Activated naive CD8-positive, alpha-beta T cell treated with anti-CD3 and anti-CD28 coated beads for 36 hours (primary cell): Measurements from ENCODE around the gene PPME1. TPM values are rescaled to one million over a fixed set of nuclear protein-coding genes. Genes with fewer than 3 reads are reported as not detected.

Experiments used
- DNase-seq: peaks from one replicate; pipeline ENCODE4 v3.0.0; 2021
- H3K27ac Mint-ChIP-seq: one replicate; pipeline ENCODE4 v1.8.0; 2022; ENCODE audit warnings: mild to moderate bottlenecking, moderate library complexity, mixed read lengths
- H3K27me3 Mint-ChIP-seq: one replicate; pipeline ENCODE4 v1.8.0; 2022; ENCODE audit warnings: mild to moderate bottlenecking, mixed read lengths
- H3K36me3 Mint-ChIP-seq: one replicate; pipeline ENCODE4 v1.8.0; 2021; ENCODE audit warnings: mild to moderate bottlenecking, mixed read lengths
- H3K4me1 Mint-ChIP-seq: one replicate; pipeline ENCODE4 v1.8.0; 2021; ENCODE audit warnings: mixed read lengths
- H3K4me3 Mint-ChIP-seq: one replicate; pipeline ENCODE4 v1.8.0; 2022; ENCODE audit warnings: mild to moderate bottlenecking, moderate library complexity, mixed read lengths
- H3K9me3 Mint-ChIP-seq: one replicate; pipeline ENCODE4 v1.8.0; 2022; ENCODE audit warnings: mixed read lengths
- total RNA-seq, 2 experiments: library from RNA; stranded (reverse); gene quantifications; one replicate each; pipeline ENCODE4 v1.2.3, GENCODE V29; 2021

Gene PPME1
- total RNA-seq, 2 experiments from 2014 or later = 40.2 to 47.4 TPM

- H3K9me3 Mint-ChIP-seq = no peaks in the 10 kb centered on the region
- H3K27ac Mint-ChIP-seq = no peak overlapping the region
- DNase-seq = no peak
- peaks cover 21% of the 10 kb centered on the region for H3K36me3 Mint-ChIP-seq
- H3K27me3 Mint-ChIP-seq = no peaks in the 10 kb centered on the region
- peaks cover 23% of the 10 kb centered on the region for H3K4me1 Mint-ChIP-seq
- H3K4me3 Mint-ChIP-seq = no peak overlapping the region
Observed at GRCh38 chr11:74182635-74183034, 11.5 kb downstream of the PPME1 start.

GRCh38 chr11:74185285-74185684 is 14.2 kb downstream of the PPME1 start:
- peaks cover 18% of the 10 kb centered on the region for H3K4me1 Mint-ChIP-seq
- no peak overlapping the region for H3K27ac Mint-ChIP-seq
- peaks cover 27% of the 10 kb centered on the region for H3K36me3 Mint-ChIP-seq
- no peak for DNase-seq
- no peak overlapping the region for H3K4me3 Mint-ChIP-seq
- no peaks in the 10 kb centered on the region for H3K27me3 Mint-ChIP-seq
- H3K9me3 Mint-ChIP-seq = peaks cover 2% of the 10 kb centered on the region

DNA sequence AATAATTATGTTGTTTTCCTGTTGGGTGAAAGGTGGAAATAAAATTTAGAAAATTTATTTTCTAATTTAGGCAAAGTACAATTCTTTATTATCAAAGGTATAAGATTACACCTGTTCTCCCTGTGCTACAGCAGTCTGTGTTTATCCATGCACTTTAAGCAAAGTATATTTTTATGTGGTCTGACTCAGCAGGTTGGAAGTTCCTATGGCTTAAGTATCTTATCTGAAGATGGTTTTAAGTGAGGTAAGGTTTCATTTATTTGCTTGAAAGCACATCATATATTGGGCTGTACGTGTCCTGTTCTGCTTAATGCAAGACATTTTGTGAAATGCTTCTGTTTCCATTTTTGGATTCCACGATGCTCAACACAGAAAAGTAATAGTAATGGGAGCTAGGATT is 14.6 kb downstream of the PPME1 start:
- DNase-seq = no peak
- no peak overlapping the region for H3K27ac Mint-ChIP-seq
- H3K27me3 Mint-ChIP-seq = no peaks in the 10 kb centered on the region
- peaks cover 6% of the 10 kb centered on the region for H3K9me3 Mint-ChIP-seq
- no peak overlapping the region for H3K4me3 Mint-ChIP-seq
- H3K4me1 Mint-ChIP-seq = peaks cover 18% of the 10 kb centered on the region
- peaks cover 31% of the 10 kb centered on the region for H3K36me3 Mint-ChIP-seq

- Mint-ChIP-seq H3K4me3 (no peak overlapping the region), H3K9me3 (peaks cover 11% of the 10 kb centered on the region), H3K4me1 (no peaks in the 10 kb centered on the region), H3K27ac (no peak overlapping the region), H3K36me3 (peaks cover 59% of the 10 kb centered on the region), H3K27me3 (no peaks in the 10 kb centered on the region)
- no peak for DNase-seq
Observed at GRCh38 chr11:74195828-74196227, 24.7 kb downstream of the PPME1 start.

DNA sequence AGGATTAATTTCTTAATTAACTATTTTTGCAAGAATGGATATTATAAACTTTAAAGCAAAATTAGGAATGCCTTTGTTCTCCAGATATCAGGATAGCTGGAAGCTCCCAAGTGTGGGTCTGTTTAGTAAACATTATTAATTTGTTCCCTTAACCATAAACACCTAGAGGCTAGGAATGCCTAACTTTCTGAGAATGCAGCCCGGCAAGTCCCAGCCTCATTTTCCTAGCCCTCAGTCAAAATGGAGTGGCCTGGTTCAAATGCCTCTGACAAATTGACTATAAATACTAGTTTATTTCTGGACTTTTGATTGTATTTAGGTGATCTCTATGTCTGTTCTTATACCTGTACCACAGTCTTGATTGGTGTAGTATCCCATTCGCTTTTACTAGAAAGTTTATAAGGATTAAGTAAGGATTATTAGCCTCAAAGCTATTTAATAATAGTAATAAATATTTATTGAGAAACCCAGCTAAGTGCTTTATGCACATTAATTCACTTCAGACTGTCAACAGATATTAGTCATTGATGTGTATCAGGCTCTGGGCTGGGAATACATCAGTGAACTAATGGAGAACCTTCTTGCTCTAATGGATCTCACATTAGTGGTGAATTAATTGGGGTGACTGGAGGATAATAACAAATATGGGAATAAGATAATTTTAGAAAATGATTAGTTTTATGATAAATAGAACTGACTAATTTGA is 25.8 kb downstream of the PPME1 start:
- Mint-ChIP-seq H3K27ac (no peak overlapping the region), H3K27me3 (no peaks in the 10 kb centered on the region), H3K9me3 (peaks cover 11% of the 10 kb centered on the region), H3K4me3 (no peak overlapping the region), H3K36me3 (peaks cover 49% of the 10 kb centered on the region), H3K4me1 (no peaks in the 10 kb centered on the region)
- DNase-seq = no peak

DNA sequence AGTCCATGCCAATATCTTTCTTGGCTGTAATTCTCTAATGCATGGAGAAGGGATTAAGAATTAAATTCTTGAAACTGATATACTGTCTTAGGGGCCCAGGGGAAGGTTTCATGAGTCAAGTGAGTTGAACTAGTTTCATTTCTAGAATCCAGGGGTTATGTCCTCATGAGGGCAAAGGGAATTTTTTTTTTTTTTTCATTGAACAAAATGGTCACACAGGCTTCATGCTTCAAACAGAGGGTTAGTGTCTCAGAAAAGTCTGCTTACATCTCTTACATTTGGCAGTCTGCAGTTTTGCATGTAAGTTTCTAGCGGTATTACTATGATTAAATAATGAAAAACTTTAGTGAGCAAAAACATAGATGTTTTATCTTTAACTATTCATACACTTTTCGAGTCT is 32.9 kb downstream of the PPME1 start:
- Mint-ChIP-seq H3K4me3 (no peak overlapping the region), H3K4me1 (peaks cover 6% of the 10 kb centered on the region), H3K27ac (no peak overlapping the region), H3K36me3 (peaks cover 30% of the 10 kb centered on the region), H3K27me3 (no peaks in the 10 kb centered on the region), H3K9me3 (peaks cover 1% of the 10 kb centered on the region)
- no peak for DNase-seq

GRCh38 chr11:74204701-74205100 is 33.6 kb downstream of the PPME1 start:
- DNase-seq = no peak
- Mint-ChIP-seq H3K4me1 (peaks cover 6% of the 10 kb centered on the region), H3K27me3 (no peaks in the 10 kb centered on the region), H3K36me3 (peaks cover 30% of the 10 kb centered on the region), H3K9me3 (no peaks in the 10 kb centered on the region), H3K4me3 (no peak overlapping the region), H3K27ac (no peak overlapping the region)

GRCh38 chr11:74205181-74205580 is 34.1 kb downstream of the PPME1 start:
- H3K27me3 Mint-ChIP-seq = no peaks in the 10 kb centered on the region

GRCh38 chr11:74206746-74207145 is 35.7 kb downstream of the PPME1 start:
- H3K4me3 Mint-ChIP-seq = no peak overlapping the region
- no peaks in the 10 kb centered on the region for H3K27me3 Mint-ChIP-seq
- H3K36me3 Mint-ChIP-seq = peaks cover 38% of the 10 kb centered on the region
- no peak overlapping the region for H3K27ac Mint-ChIP-seq
- DNase-seq = no peak
- no peaks in the 10 kb centered on the region for H3K9me3 Mint-ChIP-seq
- H3K4me1 Mint-ChIP-seq = peaks cover 6% of the 10 kb centered on the region

More at GRCh38 chr11:74205181-74205580, 34.1 kb downstream of the PPME1 start:
- DNase-seq = no peak
- Mint-ChIP-seq H3K4me3 (no peak overlapping the region), H3K4me1 (peaks cover 6% of the 10 kb centered on the region), H3K9me3 (no peaks in the 10 kb centered on the region), H3K27ac (no peak overlapping the region), H3K36me3 (peaks cover 31% of the 10 kb centered on the region)

- Mint-ChIP-seq H3K36me3 (peaks cover 51% of the 10 kb centered on the region), H3K4me3 (no peak overlapping the region), H3K27me3 (no peaks in the 10 kb centered on the region), H3K27ac (no peak overlapping the region), H3K9me3 (no peaks in the 10 kb centered on the region), H3K4me1 (peaks cover 6% of the 10 kb centered on the region)
- DNase-seq = no peak
Observed at GRCh38 chr11:74208507-74208906, 37.4 kb downstream of the PPME1 start.

GRCh38 chr11:74212533-74212932 is 41.4 kb downstream of the PPME1 start:
- Mint-ChIP-seq H3K27ac (no peak overlapping the region), H3K27me3 (no peaks in the 10 kb centered on the region), H3K4me1 (no peaks in the 10 kb centered on the region), H3K9me3 (peaks cover 6% of the 10 kb centered on the region), H3K4me3 (no peak overlapping the region), H3K36me3 (peaks cover 61% of the 10 kb centered on the region)
- DNase-seq = no peak

DNA sequence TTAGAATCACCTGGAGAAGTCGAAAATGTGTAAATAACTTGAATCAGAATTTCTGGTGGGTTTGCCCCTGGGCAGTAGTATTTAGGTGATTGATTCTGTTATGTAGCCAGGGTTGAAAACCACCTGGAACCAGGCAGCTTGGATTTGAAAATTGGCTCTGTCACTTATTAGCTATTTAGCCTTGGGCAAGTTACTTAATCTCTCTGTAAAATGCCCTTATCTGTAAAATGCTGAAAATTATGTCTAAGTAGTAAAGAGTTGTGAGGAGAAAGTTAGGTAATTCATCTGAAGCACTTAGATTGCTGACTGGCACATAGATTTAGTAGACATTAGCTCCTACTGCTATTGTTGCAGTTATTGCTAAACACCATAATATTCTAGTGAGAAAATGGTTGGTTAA is 49.3 kb downstream of the PPME1 start:
- no peaks in the 10 kb centered on the region for H3K4me1 Mint-ChIP-seq
- H3K27me3 Mint-ChIP-seq = no peaks in the 10 kb centered on the region
- H3K27ac Mint-ChIP-seq = no peak overlapping the region
- H3K4me3 Mint-ChIP-seq = no peak overlapping the region
- no peaks in the 10 kb centered on the region for H3K9me3 Mint-ChIP-seq
- DNase-seq = no peak
- H3K36me3 Mint-ChIP-seq = peaks cover 19% of the 10 kb centered on the region

GRCh38 chr11:74221816-74222215 is 50.7 kb downstream of the PPME1 start:
- peaks cover 13% of the 10 kb centered on the region for H3K36me3 Mint-ChIP-seq
- no peaks in the 10 kb centered on the region for H3K4me1 Mint-ChIP-seq
- H3K27ac Mint-ChIP-seq = no peak overlapping the region
- no peak overlapping the region for H3K4me3 Mint-ChIP-seq
- H3K9me3 Mint-ChIP-seq = no peaks in the 10 kb centered on the region
- DNase-seq = no peak
- H3K27me3 Mint-ChIP-seq = no peaks in the 10 kb centered on the region

- no peaks in the 10 kb centered on the region for H3K9me3 Mint-ChIP-seq
- H3K4me1 Mint-ChIP-seq = no peaks in the 10 kb centered on the region
- H3K4me3 Mint-ChIP-seq = no peak overlapping the region
Observed at GRCh38 chr11:74225565-74225964, 54.5 kb downstream of the PPME1 start.

GRCh38 chr11:74226907-74227306 is 55.8 kb downstream of the PPME1 start:
- Mint-ChIP-seq H3K36me3 (peaks cover 30% of the 10 kb centered on the region), H3K4me3 (no peak overlapping the region), H3K9me3 (no peaks in the 10 kb centered on the region), H3K27ac (no peak overlapping the region), H3K27me3 (no peaks in the 10 kb centered on the region), H3K4me1 (peaks cover 1% of the 10 kb centered on the region)
- no peak for DNase-seq

More at GRCh38 chr11:74225565-74225964, 54.5 kb downstream of the PPME1 start:
- H3K36me3 Mint-ChIP-seq = peaks cover 24% of the 10 kb centered on the region
- DNase-seq = no peak
- H3K27me3 Mint-ChIP-seq = no peaks in the 10 kb centered on the region
- H3K27ac Mint-ChIP-seq = no peak overlapping the region

DNA sequence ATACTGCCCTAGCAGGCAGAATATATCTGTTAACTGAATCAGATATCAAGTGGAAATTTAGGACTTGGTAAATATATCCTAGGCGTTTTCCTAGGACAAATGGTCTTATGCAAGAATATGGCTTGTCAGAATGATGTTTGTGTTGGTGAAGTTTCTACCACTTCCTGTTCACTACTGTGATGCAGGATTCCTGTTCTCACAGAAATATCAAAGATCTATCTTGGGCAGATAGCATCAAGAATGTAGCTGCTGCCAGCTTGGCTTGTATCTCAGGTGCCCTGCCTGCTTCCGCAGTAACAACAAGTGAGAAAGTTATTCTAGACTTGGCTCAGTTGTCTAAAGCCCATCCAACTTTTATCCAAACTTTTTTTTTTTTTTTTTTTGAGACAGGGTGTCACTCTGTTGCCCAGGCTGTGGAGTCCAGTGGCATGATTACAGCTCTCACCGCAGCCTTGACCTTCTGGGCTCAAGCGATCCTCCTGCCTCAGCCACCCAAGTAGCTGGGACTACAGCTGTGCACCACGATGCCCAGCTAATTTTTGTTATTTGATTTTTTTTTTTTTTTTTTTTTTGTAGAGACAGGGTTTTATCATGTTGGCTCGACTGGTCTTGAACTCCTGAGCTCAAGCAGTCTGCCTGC is 61.3 kb downstream of the PPME1 start:
- no peaks in the 10 kb centered on the region for H3K27me3 Mint-ChIP-seq

More for the DNA sequence above, 61.3 kb downstream of the PPME1 start:
- DNase-seq = no peak
- H3K36me3 Mint-ChIP-seq = peaks cover 25% of the 10 kb centered on the region
- no peaks in the 10 kb centered on the region for H3K9me3 Mint-ChIP-seq
- no peak overlapping the region for H3K4me3 Mint-ChIP-seq
- H3K27ac Mint-ChIP-seq = peak overlapping the region; percentile 10
- peaks cover 3% of the 10 kb centered on the region for H3K4me1 Mint-ChIP-seq
